Neural cell (in vitro differentiated cells): ENCODE data around the gene PSMD13. TPM values are rescaled to one million over a fixed set of nuclear protein-coding genes. Genes with fewer than 3 reads are reported as not detected.

Experiments used
- H2AFZ ChIP-seq: fragments of 200-600, 300-800 bp; sonication (generic), shearing (Covaris generic); 2 replicates; pipeline ENCODE4 v1.6.0; 2014; ENCODE audit warnings: low read depth, mild to moderate bottlenecking, antibody characterized with exemption, low read length, moderate library complexity
- H3F3A ChIP-seq: fragments of 200-600 bp; shearing (Covaris generic); 2 replicates; pipeline ENCODE4 v1.6.1; 2016; ENCODE audit warnings: mild to moderate bottlenecking, moderate library complexity, mixed read lengths, antibody characterized with exemption, low read length; ENCODE audit not compliant: insufficient read depth, poor library complexity, severe bottlenecking
- H3K27ac ChIP-seq: fragments of 200-600, 300-800 bp; sonication (generic), shearing (Covaris generic); 2 replicates; pipeline ENCODE4 v1.5.1; 2014; ENCODE audit warnings: mild to moderate bottlenecking, low read length, moderate library complexity
- H3K27me3 ChIP-seq: fragments of 300-800, 200-600 bp; sonication (generic), shearing (Covaris generic); 2 replicates; pipeline ENCODE4 v1.6.0; 2014; ENCODE audit warnings: mild to moderate bottlenecking, low read depth, low read length, moderate library complexity; ENCODE audit not compliant: insufficient read depth
- H3K36me3 ChIP-seq: fragments of 300-800, 200-600 bp; sonication (generic), shearing (Covaris generic); 2 replicates; pipeline ENCODE4 v1.5.1; 2014; ENCODE audit warnings: mild to moderate bottlenecking, antibody characterized with exemption, low read length, moderate library complexity; ENCODE audit not compliant: insufficient read depth
- H3K4me2 ChIP-seq: fragments of 300-800, 200-600 bp; sonication (generic), shearing (Covaris generic); 2 replicates; pipeline ENCODE4 v1.6.0; 2014; ENCODE audit warnings: mild to moderate bottlenecking, low read length
- H3K4me3 ChIP-seq: fragments of 300-800, 200-600 bp; sonication (generic), shearing (Covaris generic); 2 replicates; pipeline ENCODE4 v1.5.1; 2014; ENCODE audit warnings: mild to moderate bottlenecking, low read length, moderate library complexity
- H3K79me2 ChIP-seq: fragments of 200-600 bp; shearing (Covaris generic); replicated peaks from 2 replicates; pipeline ENCODE4 v1.6.0; 2014; ENCODE audit warnings: mild to moderate bottlenecking, low read length, moderate library complexity; ENCODE audit not compliant: insufficient read depth
- H3K9ac ChIP-seq: fragments of 300-800, 200-600 bp; sonication (generic), shearing (Covaris generic); 2 replicates; pipeline ENCODE4 v1.6.1; 2016; ENCODE audit warnings: mild to moderate bottlenecking, low read length, mixed read lengths
- H3K9me2 ChIP-seq: fragments of 200-600 bp; shearing (Covaris generic); 2 replicates; pipeline ENCODE4 v1.6.1; 2016; ENCODE audit warnings: mild to moderate bottlenecking, low read length, mixed read lengths; ENCODE audit not compliant: insufficient read depth
- H3K9me3 ChIP-seq: fragments of 200-600, 300-800 bp; sonication (generic), shearing (Covaris generic); 2 replicates; pipeline ENCODE4 v1.6.1; 2016; ENCODE audit warnings: mild to moderate bottlenecking, mixed run types, low read length, moderate library complexity, mixed read lengths
- H4K20me1 ChIP-seq: fragments of 200-600 bp; shearing (Covaris generic); 2 replicates; pipeline ENCODE4 v1.6.1; 2016; ENCODE audit warnings: mild to moderate bottlenecking, mixed run types; ENCODE audit not compliant: insufficient read depth
- CTCF ChIP-seq: fragments of 450-650 bp; IDR thresholded peaks from 2 replicates; pipeline ENCODE4 v1.5.1; 2014; ENCODE audit warnings: antibody characterized with exemption, mild to moderate bottlenecking, moderate library complexity; ENCODE audit not compliant: poor library complexity, severe bottlenecking
- EP300 ChIP-seq: fragments of 450-650 bp; conservative IDR thresholded peaks from 2 replicates; pipeline ENCODE4 v1.6.1; 2014; ENCODE audit warnings: antibody characterized with exemption, mild to moderate bottlenecking, moderate library complexity; ENCODE audit not compliant: poor library complexity, severe bottlenecking
- EZH2 ChIP-seq: fragments of 200-600, 300-800 bp; shearing (Covaris generic), sonication (generic); IDR thresholded peaks from 2 replicates; pipeline ENCODE4 v1.6.1; 2014; ENCODE audit warnings: antibody characterized with exemption, low read length, borderline replicate concordance, mild to moderate bottlenecking; ENCODE audit not compliant: insufficient read depth, poor library complexity, severe bottlenecking
- MXI1 ChIP-seq: fragments of 450-650 bp; conservative IDR thresholded peaks from 2 replicates; pipeline ENCODE4 v1.6.1; 2014; ENCODE audit warnings: antibody characterized with exemption, mild to moderate bottlenecking; ENCODE audit not compliant: poor library complexity, severe bottlenecking
- POLR2AphosphoS5 ChIP-seq: IDR thresholded peaks from 2 replicates; pipeline ENCODE4 v1.6.1; 2012
- RAD21 ChIP-seq: fragments of 450-650 bp; conservative IDR thresholded peaks from 2 replicates; pipeline ENCODE4 v1.6.1; 2014; ENCODE audit warnings: antibody characterized with exemption, mild to moderate bottlenecking, moderate library complexity
- REST ChIP-seq: IDR thresholded peaks from 2 replicates; pipeline ENCODE4 v1.6.1; 2012; ENCODE audit warnings: borderline replicate concordance
- SMC3 ChIP-seq: fragments of 450-650 bp; conservative IDR thresholded peaks from 2 replicates; pipeline ENCODE4 v1.6.1; 2014; ENCODE audit warnings: antibody characterized with exemption, mild to moderate bottlenecking, moderate library complexity; ENCODE audit not compliant: poor library complexity
- TAF1 ChIP-seq: IDR thresholded peaks from 2 replicates; pipeline ENCODE4 v1.6.1; 2012; ENCODE audit warnings: low read depth
- polyA plus RNA-seq: library from polyadenylated mRNA; depleted of rRNA; stranded (reverse); fragments of >200 nt; gene quantifications from 2 replicates; pipeline ENCODE4 v1.2.3, GENCODE V29; 2014

The PSMD13 gene
- polyA plus RNA-seq, 1 donor from 2014 or later, result 183 TPM

GRCh38 chr11:282630-283360, 46.0 kb downstream of the PSMD13 start:
- no peak overlapping the region for H3K27ac ChIP-seq
- no peak overlapping the region for H3K4me2 ChIP-seq
- H3K9me3 ChIP-seq, result no peaks in the 10 kb centered on the region
- peaks cover 10% of the 10 kb centered on the region for H3K27me3 ChIP-seq
- no peaks in the 10 kb centered on the region for H4K20me1 ChIP-seq
- H3K9ac ChIP-seq, result no peak overlapping the region
- TF ChIP-seq CTCF (no peak), REST (no peak), RAD21 (no peak), POLR2AphosphoS5 (no peak), MXI1 (no peak), EP300 (no peak), SMC3 (no peak), EZH2 (no peak)
- H3K9me2 ChIP-seq, result no peaks in the 10 kb centered on the region
- H3K36me3 ChIP-seq, result no peaks in the 10 kb centered on the region
- no peak overlapping the region for H2AFZ ChIP-seq
- no peak overlapping the region for H3K4me3 ChIP-seq
- no peaks in the 10 kb centered on the region for H3F3A ChIP-seq
- H3K79me2 ChIP-seq, result no peaks in the 10 kb centered on the region

GRCh38 chr11:283405-284104, 46.8 kb downstream of the PSMD13 start:
- TF ChIP-seq SMC3, result no peak
- TF ChIP-seq RAD21, result no peak
- no peak for TF ChIP-seq EZH2
- no peak for TF ChIP-seq REST
- no peak for TF ChIP-seq EP300
- no peak for TF ChIP-seq TAF1
- no peak for TF ChIP-seq POLR2AphosphoS5
- TF ChIP-seq MXI1, result no peak
- TF ChIP-seq CTCF, result no peak
- Histone ChIP-seq H3K27me3 (peaks cover 17% of the 10 kb centered on the region), H3K27ac (no peak overlapping the region), H3K9me3 (no peaks in the 10 kb centered on the region), H2AFZ (no peak overlapping the region), H3K79me2 (no peaks in the 10 kb centered on the region), H3K9me2 (no peaks in the 10 kb centered on the region), H3K36me3 (no peaks in the 10 kb centered on the region), H3K4me2 (no peak overlapping the region), H4K20me1 (no peaks in the 10 kb centered on the region), H3F3A (no peaks in the 10 kb centered on the region), H3K4me3 (no peak overlapping the region), H3K9ac (no peak overlapping the region)
